Measurements from ENCODE around the gene HPCA.

DNA sequence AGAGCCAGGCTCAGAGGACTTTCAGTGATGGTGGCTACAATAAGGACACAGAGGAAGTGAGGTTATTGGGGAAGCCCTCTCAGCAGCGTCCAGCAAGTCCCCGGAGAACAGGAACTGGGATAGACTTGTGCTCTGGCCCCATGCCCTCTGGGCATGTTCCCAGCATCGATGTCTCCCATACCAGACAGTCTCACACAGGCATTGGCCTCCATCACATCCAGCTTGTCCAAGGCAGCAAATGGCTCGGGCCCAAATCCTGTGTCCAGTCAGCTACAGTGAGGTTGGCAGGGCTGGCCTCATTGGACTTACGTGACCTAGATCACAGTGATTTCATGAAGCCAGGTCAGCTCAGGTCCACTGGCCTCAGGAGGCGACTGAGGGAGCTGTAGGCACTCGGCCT, 34.5 kb downstream of the HPCA start:
- TF ChIP-seq CTCF (IDR thresholded peaks at IDR 0.05) (no peak), EP300 (IDR thresholded peaks at IDR 0.05) (no peak), POLR2A (IDR thresholded peaks at IDR 0.05) (no peak)

Measured in suprapubic skin (tissue), 3 donors.